Nucleus accumbens (tissue), 56 donors: Measurements from ENCODE around the gene CDK13.

Experiments used
- DNase-seq, 56 donors: peaks; one replicate each; lab custom pipeline; 2025; lab: John Stamatoyannopoulos, UW

Gene CDK13

GRCh38 chr7:40003597-40003996 lies 53.5 kb downstream of the CDK13 start:
- no peak for DNase-seq

GRCh38 chr7:40008223-40008815 lies 58.3 kb downstream of the CDK13 start:
- no peak for DNase-seq

GRCh38 chr7:40009301-40009700 lies 59.2 kb downstream of the CDK13 start:
- no peak for DNase-seq

- DNase-seq = no peak
These were observed 64.3 kb downstream of the CDK13 start for GRCh38 chr7:40014376-40014775.

- peak in 5 of 56 donors; percentile 1 to 34 (median 5) for DNase-seq
These were observed 65.8 kb downstream of the CDK13 start for GRCh38 chr7:40015790-40016296.

GRCh38 chr7:40019558-40019957 lies 69.5 kb downstream of the CDK13 start:
- DNase-seq = no peak

- DNase-seq = no peak
These were observed 74.0 kb downstream of the CDK13 start for GRCh38 chr7:40024048-40024447.

GRCh38 chr7:40024841-40025240 lies 74.8 kb downstream of the CDK13 start:
- DNase-seq = no peak

GRCh38 chr7:40027545-40027944 lies 77.5 kb downstream of the CDK13 start:
- DNase-seq = no peak

- DNase-seq = no peak
These were observed 83.8 kb downstream of the CDK13 start for GRCh38 chr7:40033826-40034225.

- no peak for DNase-seq
These were observed 91.4 kb downstream of the CDK13 start for GRCh38 chr7:40041456-40041855.

GRCh38 chr7:40043164-40043563 lies 93.1 kb downstream of the CDK13 start:
- DNase-seq = no peak

GRCh38 chr7:40047661-40048060 lies 97.6 kb downstream of the CDK13 start:
- DNase-seq = no peak

GRCh38 chr7:40057292-40057691 lies 107.2 kb downstream of the CDK13 start:
- peak in 1 of 56 donors; percentile 7 for DNase-seq

GRCh38 chr7:40058026-40058425 lies 108.0 kb downstream of the CDK13 start:
- no peak for DNase-seq

GRCh38 chr7:40058636-40059035 lies 108.6 kb downstream of the CDK13 start:
- DNase-seq = no peak

GRCh38 chr7:40059057-40059456 lies 109.0 kb downstream of the CDK13 start:
- DNase-seq = no peak

- no peak for DNase-seq
These were observed 122.2 kb downstream of the CDK13 start for GRCh38 chr7:40072268-40072667.

GRCh38 chr7:40073239-40073638 lies 123.2 kb downstream of the CDK13 start:
- DNase-seq = no peak

GRCh38 chr7:40077849-40078248 lies 127.8 kb downstream of the CDK13 start:
- DNase-seq = no peak

GRCh38 chr7:40092182-40092581 lies 142.1 kb downstream of the CDK13 start:
- DNase-seq = no peak

- DNase-seq = no peak
These were observed 143.7 kb downstream of the CDK13 start for GRCh38 chr7:40093631-40094350.
